ENCODE results near the gene HDAC3.

Gene HDAC3

DNA sequence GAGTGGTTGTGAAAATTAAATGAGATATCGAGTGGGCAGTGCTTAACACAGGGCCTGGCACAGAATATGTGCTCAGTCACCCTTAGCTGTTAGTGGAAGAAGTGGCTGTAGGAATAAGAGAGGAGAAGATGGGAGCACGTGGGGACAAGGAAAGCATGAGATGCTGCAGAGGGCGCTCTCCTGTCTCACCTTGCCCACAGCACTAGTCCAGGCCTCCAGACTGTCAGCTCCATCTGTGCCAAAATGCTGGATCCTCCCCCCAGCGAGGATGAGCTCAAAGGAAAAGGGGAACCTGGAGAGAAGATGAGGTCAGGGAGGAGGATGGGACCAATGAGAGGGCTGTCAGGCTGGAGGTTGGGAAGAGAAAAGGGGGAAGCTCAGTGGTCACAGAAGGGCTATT is 32.9 kb upstream of the HDAC3 start:
- no peak for TF ChIP-seq FOXM1 (IDR thresholded peaks at IDR 0.05; ENCODE audit: borderline replicate concordance, low read depth)
- TF ChIP-seq REST (IDR thresholded peaks at IDR 0.05; ENCODE audit: low read depth) = no peak
- no peak for TF ChIP-seq RAD21 (IDR thresholded peaks at IDR 0.05; ENCODE audit: low read depth)
- TF ChIP-seq TEAD4 (IDR thresholded peaks at IDR 0.05) = no peak
- no peak for TF ChIP-seq MAX (IDR thresholded peaks at IDR 0.05)
- TF ChIP-seq NFIC (IDR thresholded peaks at IDR 0.05) = no peak
- no peak for TF ChIP-seq EP300 (IDR thresholded peaks at IDR 0.05; ENCODE audit: borderline replicate concordance)
- TF ChIP-seq, protein P1, sequence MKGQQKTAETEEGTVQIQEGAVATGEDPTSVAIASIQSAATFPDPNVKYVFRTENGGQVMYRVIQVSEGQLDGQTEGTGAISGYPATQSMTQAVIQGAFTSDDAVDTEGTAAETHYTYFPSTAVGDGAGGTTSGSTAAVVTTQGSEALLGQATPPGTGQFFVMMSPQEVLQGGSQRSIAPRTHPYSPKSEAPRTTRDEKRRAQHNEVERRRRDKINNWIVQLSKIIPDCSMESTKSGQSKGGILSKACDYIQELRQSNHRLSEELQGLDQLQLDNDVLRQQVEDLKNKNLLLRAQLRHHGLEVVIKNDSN (IDR thresholded peaks at IDR 0.05) = no peak
- no peak for TF ChIP-seq ZBTB7A (IDR thresholded peaks at IDR 0.05; ENCODE audit: low read depth)
- no peak for TF ChIP-seq CREB1 (IDR thresholded peaks at IDR 0.05; ENCODE audit: low read depth)
- no peak for TF ChIP-seq CEBPB (IDR thresholded peaks at IDR 0.05)
- TF ChIP-seq YY1 (IDR thresholded peaks at IDR 0.05; ENCODE audit: low read depth) = no peak
- TF ChIP-seq EGR1 (IDR thresholded peaks at IDR 0.05) = no peak
- TF ChIP-seq TAF1 (IDR thresholded peaks at IDR 0.05; ENCODE audit: low read depth) = no peak

DNA sequence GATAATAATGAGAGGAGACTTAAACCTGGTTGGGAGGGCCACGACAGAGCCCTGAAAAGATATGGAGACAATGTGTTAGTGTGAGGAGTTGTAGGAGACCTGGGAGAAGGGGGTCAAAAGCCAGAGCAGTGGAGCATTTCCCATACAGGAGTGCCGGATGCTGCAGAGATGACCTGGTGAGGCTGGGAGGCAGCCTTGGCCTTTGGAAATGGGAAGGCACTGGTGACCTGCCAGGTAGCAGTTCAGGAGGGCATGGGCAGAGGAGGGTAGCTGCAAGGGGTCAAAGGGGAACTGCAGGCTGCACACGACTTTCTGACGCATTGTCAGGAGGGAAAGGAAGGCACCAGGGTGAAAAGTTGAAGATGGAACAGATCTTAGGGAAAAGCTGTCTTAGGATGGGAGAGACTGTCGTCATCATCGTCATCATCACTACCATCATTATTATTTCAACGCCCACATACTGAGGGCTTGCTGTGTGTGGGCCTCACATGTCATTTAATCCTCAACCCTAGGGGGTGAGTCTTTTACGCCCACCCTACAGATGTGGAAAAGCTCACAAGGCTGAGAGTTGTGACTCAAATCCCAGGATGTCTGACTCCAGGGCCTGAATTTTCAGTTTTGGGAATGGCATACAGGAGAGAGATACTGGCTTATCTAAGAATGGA is 32.1 kb upstream of the HDAC3 start:
- TF ChIP-seq TEAD4 (IDR thresholded peaks at IDR 0.05) = no peak
- TF ChIP-seq YY1 (IDR thresholded peaks at IDR 0.05; ENCODE audit: low read depth) = no peak
- no peak for TF ChIP-seq TAF1 (IDR thresholded peaks at IDR 0.05; ENCODE audit: low read depth)
- no peak for TF ChIP-seq EP300 (IDR thresholded peaks at IDR 0.05; ENCODE audit: borderline replicate concordance)
- TF ChIP-seq TCF12 (IDR thresholded peaks at IDR 0.05; ENCODE audit: low read depth) = no peak
- no peak for TF ChIP-seq MAX (IDR thresholded peaks at IDR 0.05)
- TF ChIP-seq CREB1 (IDR thresholded peaks at IDR 0.05; ENCODE audit: low read depth) = no peak
- TF ChIP-seq NFIC (IDR thresholded peaks at IDR 0.05) = no peak
- no peak for TF ChIP-seq REST (IDR thresholded peaks at IDR 0.05; ENCODE audit: low read depth)
- no peak for TF ChIP-seq EGR1 (IDR thresholded peaks at IDR 0.05)
- TF ChIP-seq ZBTB7A (IDR thresholded peaks at IDR 0.05; ENCODE audit: low read depth) = no peak
- no peak for TF ChIP-seq CEBPB (IDR thresholded peaks at IDR 0.05)
- TF ChIP-seq FOXM1 (IDR thresholded peaks at IDR 0.05; ENCODE audit: borderline replicate concordance, low read depth) = no peak
- TF ChIP-seq RAD21 (IDR thresholded peaks at IDR 0.05; ENCODE audit: low read depth) = no peak
- TF ChIP-seq, protein P1 (IDR thresholded peaks at IDR 0.05) = no peak

DNA sequence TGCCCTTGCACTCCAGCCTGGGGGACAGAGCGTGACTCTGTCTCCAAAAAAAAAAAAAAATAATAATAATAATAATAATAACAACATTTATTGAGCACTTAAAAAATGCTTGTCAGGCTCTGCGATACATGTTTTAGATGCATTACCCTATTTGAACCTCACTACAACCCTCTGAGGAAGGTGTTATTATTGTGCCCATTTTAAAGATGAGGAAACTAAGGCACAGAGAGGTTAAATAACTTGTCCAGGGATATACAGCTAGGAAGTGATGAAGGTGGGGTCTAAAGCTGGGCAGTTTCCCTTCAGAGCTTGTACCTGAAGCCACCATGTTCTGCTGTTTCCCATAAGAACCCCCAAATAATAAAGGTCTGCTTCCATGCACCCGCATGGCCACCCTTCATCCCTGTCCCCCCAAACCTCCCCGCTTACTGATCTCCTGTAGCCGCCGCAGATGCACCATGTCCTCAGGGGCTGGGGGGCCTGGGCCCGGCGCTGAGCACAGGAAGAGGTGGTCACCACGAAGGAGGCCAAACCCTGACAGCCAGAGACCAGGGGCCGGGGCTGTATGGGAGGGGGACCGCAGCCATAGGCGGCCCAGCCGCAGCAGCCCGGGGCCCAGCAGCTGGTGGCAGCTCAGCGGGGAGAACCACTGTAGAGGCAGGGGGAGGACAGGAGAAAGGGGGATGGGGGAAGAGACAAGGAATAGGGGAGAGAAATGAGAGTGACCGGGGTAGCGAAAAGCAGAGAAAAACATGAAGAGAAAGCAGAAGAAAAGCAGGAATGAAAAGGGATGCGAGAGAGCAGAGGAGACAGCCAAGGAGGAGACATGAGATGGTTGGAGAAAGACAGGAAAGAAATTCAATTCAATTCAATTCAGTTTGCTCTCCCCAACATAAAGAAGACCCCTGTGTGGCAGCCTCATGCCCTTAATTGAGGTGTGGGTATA is 29.6 kb upstream of the HDAC3 start:
- TF ChIP-seq TAF1 (IDR thresholded peaks at IDR 0.05; ENCODE audit: low read depth) = no peak
- no peak for TF ChIP-seq CEBPB (IDR thresholded peaks at IDR 0.05)
- TF ChIP-seq TEAD4 (IDR thresholded peaks at IDR 0.05) = no peak
- no peak for TF ChIP-seq FOXM1 (IDR thresholded peaks at IDR 0.05; ENCODE audit: borderline replicate concordance, low read depth)
- TF ChIP-seq, protein P1 (IDR thresholded peaks at IDR 0.05) = no peak
- no peak for TF ChIP-seq NFIC (IDR thresholded peaks at IDR 0.05)
- TF ChIP-seq RAD21 (IDR thresholded peaks at IDR 0.05; ENCODE audit: low read depth) = no peak
- TF ChIP-seq EGR1 (IDR thresholded peaks at IDR 0.05) = no peak
- TF ChIP-seq CREB1 (IDR thresholded peaks at IDR 0.05; ENCODE audit: low read depth) = no peak
- TF ChIP-seq EP300 (IDR thresholded peaks at IDR 0.05; ENCODE audit: borderline replicate concordance) = no peak
- TF ChIP-seq ZBTB7A (IDR thresholded peaks at IDR 0.05; ENCODE audit: low read depth) = no peak
- TF ChIP-seq MAX (IDR thresholded peaks at IDR 0.05) = no peak

DNA sequence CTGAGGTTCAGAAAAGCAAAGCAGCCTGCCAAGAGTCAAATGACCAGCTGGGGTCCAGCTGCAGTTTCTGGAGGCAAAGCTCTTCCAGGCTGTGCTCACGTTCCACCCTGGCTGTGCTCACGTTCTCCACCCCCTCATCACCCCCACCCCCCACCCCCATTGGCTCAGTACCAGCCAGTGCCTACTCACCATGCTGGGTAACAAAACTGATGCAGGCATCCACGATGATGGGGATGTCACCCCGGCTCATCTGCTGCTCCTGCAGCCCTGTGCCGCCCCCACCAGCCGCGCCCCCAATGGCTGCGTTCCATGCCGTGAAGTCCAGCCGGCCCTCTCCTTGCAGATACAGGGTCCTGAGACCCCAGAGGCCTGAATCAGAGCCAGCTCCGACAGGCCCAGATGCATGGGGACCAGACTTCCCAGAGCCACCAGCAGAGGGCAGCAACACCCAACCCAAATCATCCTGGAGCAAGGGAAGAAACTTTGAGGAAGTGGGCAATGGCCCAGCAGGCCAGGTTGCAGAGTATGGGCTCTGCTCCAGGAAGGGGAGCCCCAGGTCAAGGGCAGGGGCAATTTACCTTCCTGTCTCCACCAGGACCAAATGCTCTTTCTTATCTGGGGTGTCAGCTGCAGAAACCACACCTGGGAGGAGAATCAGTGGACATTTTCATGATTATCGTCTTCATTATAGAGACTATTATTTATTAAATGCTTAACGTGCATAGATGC is 28.2 kb upstream of the HDAC3 start:
- TF ChIP-seq RAD21 (IDR thresholded peaks at IDR 0.05; ENCODE audit: low read depth) (peak; percentile 88), CEBPB (IDR thresholded peaks at IDR 0.05) (no peak), YY1 (IDR thresholded peaks at IDR 0.05; ENCODE audit: low read depth) (no peak), NFIC (IDR thresholded peaks at IDR 0.05) (peak; percentile 26; the same call in 1 of the 2 replicates)
- TF ChIP-seq, protein P1 (IDR thresholded peaks at IDR 0.05) = no peak
